SJSA1 (cell line): Measurements from ENCODE around the gene MCM10. TPM values are rescaled to one million over a fixed set of nuclear protein-coding genes. Genes with fewer than 3 reads are reported as not detected.
"Not testable (repeated sequence)": the region's sequence is repeated elsewhere in the genome, so short reads cannot be mapped to it uniquely, and the experiment has no call there.

Experiments used
- DNase-seq, 2 experiments: peaks; one replicate each; pipeline ENCODE4 v3.0.0-alpha.2; 2015 to 2020; ENCODE audit warnings: low spot score in 2 of 2, low read depth in 1 of 2
- H3K27ac ChIP-seq: fragments of 250-450 bp; sonication (Bioruptor Pico); 2 replicates; pipeline ENCODE4 v1.5.1; 2020; ENCODE audit warnings: mild to moderate bottlenecking, moderate library complexity
- H3K27me3 ChIP-seq: fragments of 250-450 bp; sonication (Bioruptor Pico); replicated peaks from 2 replicates; pipeline ENCODE4 v1.5.1; 2020; ENCODE audit warnings: mild to moderate bottlenecking, moderate library complexity
- H3K36me3 ChIP-seq: fragments of 250-450 bp; sonication (Bioruptor Pico); 2 replicates; pipeline ENCODE4 v1.5.1; 2020; ENCODE audit warnings: mild to moderate bottlenecking
- H3K4me1 ChIP-seq: fragments of 250-450 bp; sonication (Bioruptor Pico); replicated peaks from 2 replicates; pipeline ENCODE4 v1.6.1; 2021; ENCODE audit warnings: mild to moderate bottlenecking
- H3K4me3 ChIP-seq: fragments of 250-450 bp; sonication (Bioruptor Pico); 2 replicates; pipeline ENCODE4 v1.5.1; 2020; ENCODE audit warnings: mild to moderate bottlenecking
- H3K9me3 ChIP-seq: fragments of 250-450 bp; sonication (Bioruptor Pico); replicated peaks from 2 replicates; pipeline ENCODE4 v1.5.1; 2020; ENCODE audit warnings: mild to moderate bottlenecking
- total RNA-seq: library from RNA; depleted of rRNA; stranded (reverse); fragments of >200 nt; shearing (Covaris generic); gene quantifications from 2 replicates; pipeline ENCODE4 v1.2.3, GENCODE V29; 2014; rRNA removed

The MCM10 gene
- total RNA-seq, 1 experiment from 2014 or later, result 39.3 TPM

GRCh38 chr10:13238271-13239077 lies 77.1 kb downstream of the MCM10 start:
- Histone ChIP-seq H3K4me1 (no peaks in the 10 kb centered on the region), H3K27me3 (no peaks in the 10 kb centered on the region), H3K4me3 (no peak overlapping the region), H3K9me3 (no peaks in the 10 kb centered on the region), H3K27ac (no peak overlapping the region), H3K36me3 (no peaks in the 10 kb centered on the region)
- DNase-seq, result no peak

GRCh38 chr10:13239923-13240322 lies 78.6 kb downstream of the MCM10 start:
- Histone ChIP-seq H3K36me3 (no peaks in the 10 kb centered on the region), H3K4me3 (no peak overlapping the region), H3K27me3 (no peaks in the 10 kb centered on the region), H3K4me1 (no peaks in the 10 kb centered on the region), H3K27ac (no peak overlapping the region), H3K9me3 (no peaks in the 10 kb centered on the region)
- DNase-seq, result no peak

DNA sequence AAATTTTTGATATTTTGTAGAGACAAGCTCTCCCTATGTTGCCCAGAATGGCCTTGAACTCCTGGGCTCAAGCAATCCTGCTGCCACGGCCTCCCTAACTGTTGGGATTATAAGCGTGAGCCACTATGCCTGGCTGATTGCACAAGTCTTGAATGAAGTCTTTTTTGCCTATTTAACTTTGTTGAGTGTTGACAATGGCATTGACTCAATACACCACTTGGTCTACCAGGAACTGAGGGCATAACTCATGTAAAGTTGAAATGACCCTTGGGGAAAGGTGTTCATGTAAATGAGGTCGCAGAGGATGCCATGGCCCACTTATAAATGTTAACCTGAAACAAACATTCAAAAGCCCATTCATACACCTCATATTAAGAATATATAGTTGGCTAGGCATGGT lies 80.3 kb downstream of the MCM10 start:
- Histone ChIP-seq H3K9me3 (no peaks in the 10 kb centered on the region), H3K4me1 (no peaks in the 10 kb centered on the region)

GRCh38 chr10:13242260-13242659 lies 80.9 kb downstream of the MCM10 start:
- H3K27ac ChIP-seq, DNase-seq, H3K9me3 ChIP-seq, H3K36me3 ChIP-seq, H3K4me1 ChIP-seq, H3K27me3 ChIP-seq, H3K4me3 ChIP-seq: not testable (repeated sequence)

More for the DNA sequence above, 80.3 kb downstream of the MCM10 start:
- no peak overlapping the region for H3K27ac ChIP-seq
- no peaks in the 10 kb centered on the region for H3K27me3 ChIP-seq
- no peak for DNase-seq
- H3K36me3 ChIP-seq, result no peaks in the 10 kb centered on the region
- H3K4me3 ChIP-seq, result no peak overlapping the region

GRCh38 chr10:13247246-13247645 lies 85.9 kb downstream of the MCM10 start:
- H3K27ac ChIP-seq, result no peak overlapping the region
- no peaks in the 10 kb centered on the region for H3K27me3 ChIP-seq
- no peaks in the 10 kb centered on the region for H3K36me3 ChIP-seq
- no peak overlapping the region for H3K4me3 ChIP-seq
- no peaks in the 10 kb centered on the region for H3K9me3 ChIP-seq
- DNase-seq, result no peak
- H3K4me1 ChIP-seq, result no peaks in the 10 kb centered on the region

GRCh38 chr10:13247784-13248183 lies 86.4 kb downstream of the MCM10 start:
- H3K36me3 ChIP-seq, result no peaks in the 10 kb centered on the region
- no peaks in the 10 kb centered on the region for H3K4me1 ChIP-seq
- DNase-seq, result no peak
- H3K4me3 ChIP-seq, result no peak overlapping the region
- H3K27me3 ChIP-seq, result no peaks in the 10 kb centered on the region
- H3K27ac ChIP-seq, result no peak overlapping the region
- H3K9me3 ChIP-seq, result no peaks in the 10 kb centered on the region

GRCh38 chr10:13253726-13254125 lies 92.4 kb downstream of the MCM10 start:
- no peak for DNase-seq
- Histone ChIP-seq H3K36me3 (no peaks in the 10 kb centered on the region), H3K27me3 (peaks cover 13% of the 10 kb centered on the region; the same call in 1 of the 2 replicates), H3K4me3 (no peak overlapping the region), H3K9me3 (no peaks in the 10 kb centered on the region), H3K4me1 (no peaks in the 10 kb centered on the region), H3K27ac (no peak overlapping the region)

DNA sequence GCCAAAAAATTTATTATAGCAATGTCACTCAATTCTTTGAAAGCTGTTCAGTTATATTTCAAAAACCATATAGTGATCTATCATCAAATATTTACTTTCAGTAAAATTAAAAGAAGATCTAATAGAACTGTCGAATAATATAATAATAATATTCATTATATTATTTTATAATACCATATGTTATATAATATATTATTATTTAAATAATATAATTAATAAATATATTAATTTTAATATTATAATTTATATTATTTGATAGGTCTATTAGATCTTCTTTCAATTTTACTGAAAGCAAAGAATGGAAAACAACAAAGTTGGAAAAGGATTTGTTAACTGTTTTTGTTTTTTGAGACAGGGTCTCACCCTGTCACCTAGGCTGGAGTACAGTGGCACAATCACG lies 95.3 kb downstream of the MCM10 start:
- Histone ChIP-seq H3K27ac (no peak overlapping the region), H3K4me3 (no peak overlapping the region), H3K4me1 (no peaks in the 10 kb centered on the region), H3K9me3 (no peaks in the 10 kb centered on the region), H3K27me3 (peaks cover 13% of the 10 kb centered on the region; the same call in 1 of the 2 replicates), H3K36me3 (no peaks in the 10 kb centered on the region)
- no peak for DNase-seq

- H3K27me3 ChIP-seq, result peaks cover 13% of the 10 kb centered on the region; the same call in 1 of the 2 replicates
- no peaks in the 10 kb centered on the region for H3K9me3 ChIP-seq
- no peaks in the 10 kb centered on the region for H3K36me3 ChIP-seq
- H3K4me1 ChIP-seq, result no peaks in the 10 kb centered on the region
- DNase-seq, result no peak
- H3K4me3 ChIP-seq, result no peak overlapping the region
- no peak overlapping the region for H3K27ac ChIP-seq
Observed at GRCh38 chr10:13257621-13258140, 96.3 kb downstream of the MCM10 start.

Other genes starting within 250 kb of the MCM10 start
- 12.4 and 21.3 TPM in 2 replicates for gene CCDC3, start 159.8 kb upstream of the MCM10 start, total RNA-seq
- 39.7 and 52.0 TPM in 2 replicates for gene OPTN, start 61.4 kb upstream of the MCM10 start, total RNA-seq
- gene UCMA, start 72.8 kb downstream of the MCM10 start, total RNA-seq, result not detected in 2 replicates
- 9.9 and 11.1 TPM in 2 replicates for gene PHYH, start 138.5 kb downstream of the MCM10 start, total RNA-seq
- 34.5 and 77.1 TPM in 2 replicates for gene SEPHS1, start 186.7 kb downstream of the MCM10 start, total RNA-seq